ENCODE results near the gene HIVEP2.

Gene HIVEP2

GRCh38 chr6:142885182-142885867 is 59.7 kb downstream of the HIVEP2 start:
- peak overlapping the region; percentile 38; the same call in 1 of the 2 replicates for H2AFZ ChIP-seq (ENCODE audit: low read depth)

GRCh38 chr6:142884214-142885035 is 60.6 kb downstream of the HIVEP2 start:
- peak overlapping the region; percentile 96 for H3K4me2 ChIP-seq
- TF ChIP-seq CTCF (conservative IDR thresholded peaks at IDR 0.05; ENCODE audit: low read depth, low read length): no peak
- peak overlapping the region; percentile 83 for H3K27ac ChIP-seq
- H3K9ac ChIP-seq: peak overlapping the region; percentile 56; the same call in 1 of the 2 replicates
- H2AFZ ChIP-seq (ENCODE audit: low read depth): no peak overlapping the region
- H3K4me3 ChIP-seq (IDR thresholded peaks at IDR 0.05; ENCODE audit: insufficient read depth, low read depth, low read length): no peak overlapping the region
- H3K4me1 ChIP-seq (ENCODE audit: low read depth, poor library complexity, severe bottlenecking): peaks cover 59% of the 10 kb centered on the region
- H3K27me3 ChIP-seq (ENCODE audit: insufficient read depth, low read depth): no peaks in the 10 kb centered on the region
- no peaks in the 10 kb centered on the region for H3K36me3 ChIP-seq (ENCODE audit: insufficient read depth)
- H4K20me1 ChIP-seq (ENCODE audit: insufficient read depth): no peaks in the 10 kb centered on the region
- peaks cover 52% of the 10 kb centered on the region; the same call in 1 of the 2 replicates for H3K79me2 ChIP-seq (ENCODE audit: insufficient read depth, low read depth)

More at GRCh38 chr6:142885182-142885867, 59.7 kb downstream of the HIVEP2 start:
- no peaks in the 10 kb centered on the region for H3K36me3 ChIP-seq (ENCODE audit: insufficient read depth)
- peak overlapping the region; percentile 83 for H3K27ac ChIP-seq
- H3K4me3 ChIP-seq (IDR thresholded peaks at IDR 0.05; ENCODE audit: insufficient read depth, low read depth, low read length): no peak overlapping the region
- H3K79me2 ChIP-seq (ENCODE audit: insufficient read depth, low read depth): peaks cover 52% of the 10 kb centered on the region; the same call in 1 of the 2 replicates
- H3K27me3 ChIP-seq (ENCODE audit: insufficient read depth, low read depth): no peaks in the 10 kb centered on the region
- H3K4me2 ChIP-seq: peak overlapping the region; percentile 96
- no peaks in the 10 kb centered on the region for H4K20me1 ChIP-seq (ENCODE audit: insufficient read depth)
- H3K4me1 ChIP-seq (ENCODE audit: low read depth, poor library complexity, severe bottlenecking): peaks cover 64% of the 10 kb centered on the region
- H3K9ac ChIP-seq: peak overlapping the region; percentile 56
- no peak for TF ChIP-seq CTCF (conservative IDR thresholded peaks at IDR 0.05; ENCODE audit: low read depth, low read length)

- Histone ChIP-seq H3K27me3 (ENCODE audit: insufficient read depth, low read depth) (no peaks in the 10 kb centered on the region), H3K4me2 (no peak overlapping the region), H3K9ac (no peak overlapping the region), H4K20me1 (ENCODE audit: insufficient read depth) (no peaks in the 10 kb centered on the region), H3K4me1 (ENCODE audit: low read depth, poor library complexity, severe bottlenecking) (peaks cover 45% of the 10 kb centered on the region), H3K79me2 (ENCODE audit: insufficient read depth, low read depth) (peaks cover 43% of the 10 kb centered on the region; the same call in 1 of the 2 replicates), H2AFZ (ENCODE audit: low read depth) (no peak overlapping the region), H3K36me3 (ENCODE audit: insufficient read depth) (no peaks in the 10 kb centered on the region), H3K27ac (no peak overlapping the region), H3K4me3 (IDR thresholded peaks at IDR 0.05; ENCODE audit: insufficient read depth, low read depth, low read length) (no peak overlapping the region)
- TF ChIP-seq CTCF (conservative IDR thresholded peaks at IDR 0.05; ENCODE audit: low read depth, low read length): no peak
These were observed 62.0 kb downstream of the HIVEP2 start for GRCh38 chr6:142883011-142883410.

GRCh38 chr6:142881761-142882160 is 63.2 kb downstream of the HIVEP2 start:
- Histone ChIP-seq H3K27ac (no peak overlapping the region), H4K20me1 (ENCODE audit: insufficient read depth) (no peaks in the 10 kb centered on the region), H3K79me2 (ENCODE audit: insufficient read depth, low read depth) (peaks cover 43% of the 10 kb centered on the region; the same call in 1 of the 2 replicates), H3K4me3 (IDR thresholded peaks at IDR 0.05; ENCODE audit: insufficient read depth, low read depth, low read length) (no peak overlapping the region), H3K36me3 (ENCODE audit: insufficient read depth) (no peaks in the 10 kb centered on the region), H2AFZ (ENCODE audit: low read depth) (no peak overlapping the region), H3K27me3 (ENCODE audit: insufficient read depth, low read depth) (no peaks in the 10 kb centered on the region), H3K4me2 (no peak overlapping the region), H3K4me1 (ENCODE audit: low read depth, poor library complexity, severe bottlenecking) (peaks cover 33% of the 10 kb centered on the region), H3K9ac (no peak overlapping the region)
- TF ChIP-seq CTCF (conservative IDR thresholded peaks at IDR 0.05; ENCODE audit: low read depth, low read length): no peak

Measured in KMS-11 (cell line).